ENCODE data around the gene GABARAP.

Gene GABARAP

GRCh38 chr17:7213895-7214299 is 28.4 kb downstream of the GABARAP start:
- CTCF ChIA-PET, result no interaction called here
- TF ChIP-seq CTCF (conservative IDR thresholded peaks at IDR 0.05; ENCODE audit: low read depth), result no peak
- DNase-seq (ENCODE audit: low spot score), result peak; percentile 73
- POLR2A ChIA-PET (ENCODE audit: low non-redundant PET), result no interaction called here
- peak overlapping the region; percentile 99 for H3K27ac ChIP-seq

DNA sequence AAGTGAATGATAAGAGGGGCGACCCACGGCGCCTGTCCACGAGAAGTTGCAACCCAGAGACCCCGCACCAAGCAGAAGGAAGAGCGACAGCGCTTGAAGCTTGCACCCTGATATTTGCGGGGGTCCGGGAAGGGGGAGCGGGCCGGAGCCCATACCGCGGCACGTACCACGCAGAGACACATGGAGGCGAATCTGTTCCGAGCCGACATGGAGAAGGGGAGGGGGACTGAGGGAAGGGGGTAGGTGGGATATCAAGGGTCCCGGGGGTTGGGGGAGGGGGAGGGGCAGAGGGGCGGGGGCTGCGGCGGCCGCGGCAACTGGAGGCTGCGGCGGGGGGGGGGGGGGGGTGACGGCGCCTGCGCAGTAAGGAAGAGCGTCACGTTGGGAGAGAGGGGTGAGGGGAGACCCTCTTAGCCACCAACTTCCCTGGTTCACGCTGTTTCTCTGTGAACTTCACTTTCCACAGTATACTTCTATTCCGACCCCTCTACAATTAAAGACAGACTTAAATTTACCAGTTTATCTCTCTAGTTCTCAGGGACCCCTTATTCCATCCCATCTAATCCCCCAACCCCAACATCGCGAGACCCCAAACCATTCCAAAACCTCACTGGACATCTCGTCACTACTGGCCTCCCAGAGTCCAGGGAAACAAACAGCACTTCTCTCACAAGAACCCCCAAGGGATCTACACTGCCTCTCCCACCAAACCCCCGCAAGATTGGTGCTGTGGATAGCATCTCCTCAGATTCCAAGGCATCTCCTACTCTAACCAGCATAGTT is 30.6 kb downstream of the GABARAP start:
- no peak overlapping the region for H3K27ac ChIP-seq
- no peak for DNase-seq (ENCODE audit: low spot score)
- ChIA-PET POLR2A (ENCODE audit: low non-redundant PET) (no interaction called here), CTCF (no interaction called here)
- no peak for TF ChIP-seq CTCF (conservative IDR thresholded peaks at IDR 0.05; ENCODE audit: low read depth)

DNA sequence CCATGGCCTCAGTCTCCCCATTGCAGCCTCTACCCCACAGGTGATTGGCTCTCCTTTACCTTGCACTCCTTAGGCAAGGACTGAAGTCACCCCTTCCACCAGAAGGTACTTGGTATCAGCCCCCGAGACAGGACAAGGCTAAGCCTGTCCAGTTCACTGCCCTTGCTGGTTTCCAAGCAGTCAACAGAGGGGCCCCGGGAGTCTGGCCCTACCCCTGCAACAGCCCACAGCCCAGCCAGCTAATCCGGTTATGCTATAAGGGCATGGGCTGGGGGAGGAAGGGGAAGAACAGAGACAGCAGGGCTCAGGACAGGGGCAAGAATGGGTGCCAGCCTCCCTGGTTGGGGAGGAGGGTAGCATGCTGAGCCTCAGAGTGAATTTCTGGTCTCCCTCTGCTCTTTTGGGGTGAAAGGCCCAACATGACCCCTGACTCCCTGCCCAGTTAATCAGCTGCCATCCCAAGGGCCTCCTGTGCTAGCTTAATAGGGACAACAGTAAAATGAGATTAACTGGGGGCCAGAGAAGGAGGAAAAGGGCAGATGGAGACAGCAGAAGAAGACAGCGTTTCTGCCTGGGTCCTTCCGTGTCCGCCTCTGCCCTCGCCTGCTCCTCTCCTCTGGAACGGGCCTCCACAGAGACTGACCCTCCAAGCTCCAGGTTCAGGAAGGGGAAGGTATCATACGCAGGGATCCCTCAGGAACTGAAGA is 33.3 kb downstream of the GABARAP start:
- no peak overlapping the region for H3K27ac ChIP-seq
- DNase-seq (ENCODE audit: low spot score), result no peak
- TF ChIP-seq CTCF (conservative IDR thresholded peaks at IDR 0.05; ENCODE audit: low read depth), result no peak
- ChIA-PET CTCF (interaction anchor here (0.7 to 1.1 kb wide), 2 partner anchors 157 to 184 kb away, joined by 3 read pairs; no protein-coding TSS in a partner anchor), POLR2A (ENCODE audit: low non-redundant PET) (no interaction called here)

DNA sequence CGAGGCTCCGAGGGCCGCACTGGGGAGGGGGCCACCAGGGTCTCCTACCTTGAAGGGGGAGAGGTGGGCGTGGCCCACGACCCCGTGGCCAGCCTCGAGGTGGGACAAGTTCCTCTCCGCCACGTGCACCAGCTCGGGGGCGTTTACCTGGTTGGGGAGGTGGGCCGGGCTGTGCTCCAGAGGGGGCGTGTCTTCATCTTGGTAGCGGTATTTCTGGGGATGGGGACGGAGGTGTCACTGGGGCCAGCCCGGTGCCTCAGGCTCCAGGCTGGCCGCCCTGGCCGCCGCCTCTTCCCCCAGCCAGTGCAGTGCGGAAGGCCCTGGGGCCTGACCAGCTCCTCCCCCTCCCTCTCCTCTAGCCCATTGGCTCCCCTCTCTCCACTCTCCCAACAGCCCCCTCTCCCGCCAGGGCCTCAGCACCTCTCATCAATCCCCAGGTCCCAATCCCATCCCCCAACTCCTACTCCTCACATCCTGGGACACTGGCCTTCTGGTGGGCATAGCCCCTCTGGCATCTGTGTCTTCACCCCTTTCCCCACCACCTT is 34.1 kb downstream of the GABARAP start:
- POLR2A ChIA-PET (ENCODE audit: low non-redundant PET), result no interaction called here
- no peak for TF ChIP-seq CTCF (conservative IDR thresholded peaks at IDR 0.05; ENCODE audit: low read depth)
- DNase-seq (ENCODE audit: low spot score), result no peak
- no peak overlapping the region for H3K27ac ChIP-seq
- CTCF ChIA-PET, result interaction anchor here (0.7 to 1.1 kb wide), 2 partner anchors 156 to 755 kb away, joined by 3 to 4 read pairs; no protein-coding TSS in a partner anchor

DNA sequence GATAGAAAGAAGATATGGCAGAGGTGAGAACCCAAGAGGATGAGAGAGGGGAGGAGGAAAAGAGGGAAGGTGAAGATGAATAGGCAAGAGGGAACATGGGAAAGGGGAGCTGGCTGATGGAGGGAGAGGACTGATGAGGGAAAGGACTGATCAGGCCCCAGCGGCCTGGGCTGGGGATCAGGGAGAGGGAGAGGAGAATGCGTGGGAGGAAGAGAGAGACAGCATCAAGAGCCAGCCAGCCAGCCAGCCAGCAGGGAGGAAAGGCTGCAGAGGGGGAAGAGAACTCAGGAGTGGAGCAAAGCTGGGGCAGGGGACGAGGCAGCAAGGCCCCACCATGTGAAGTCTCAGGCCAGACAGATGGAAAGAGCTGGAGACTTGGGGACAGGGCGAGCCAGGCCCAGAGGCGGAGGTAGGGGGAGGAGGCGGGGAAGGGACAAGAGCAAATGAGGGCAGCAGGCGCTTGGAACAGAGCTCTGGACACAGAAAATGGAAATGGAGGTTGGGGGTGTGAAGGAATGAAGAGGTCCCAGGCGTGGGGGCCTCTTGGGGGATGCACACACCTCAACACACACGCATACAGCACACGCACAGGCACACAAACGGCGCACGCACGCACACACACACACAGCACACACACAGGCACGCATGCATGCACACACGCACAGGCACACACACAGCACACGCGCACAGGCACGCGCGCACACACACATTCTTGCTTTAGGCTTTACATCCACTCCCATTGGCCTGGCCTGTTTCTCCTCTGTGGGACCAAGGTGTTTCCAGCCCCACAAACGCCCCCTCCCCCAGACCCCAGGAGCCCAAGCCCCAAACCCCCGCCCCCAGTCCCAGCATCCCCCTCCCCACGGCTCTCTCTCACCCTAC is 34.9 kb downstream of the GABARAP start:
- H3K27ac ChIP-seq, result peak overlapping the region; percentile 11
- DNase-seq (ENCODE audit: low spot score), result no peak
- TF ChIP-seq CTCF (conservative IDR thresholded peaks at IDR 0.05; ENCODE audit: low read depth), result no peak
- CTCF ChIA-PET, result interaction anchor here (0.7 to 0.8 kb wide), 2 partner anchors 15 to 754 kb away, joined by 3 to 4 read pairs; no protein-coding TSS in a partner anchor
- POLR2A ChIA-PET (ENCODE audit: low non-redundant PET), result no interaction called here

DNA sequence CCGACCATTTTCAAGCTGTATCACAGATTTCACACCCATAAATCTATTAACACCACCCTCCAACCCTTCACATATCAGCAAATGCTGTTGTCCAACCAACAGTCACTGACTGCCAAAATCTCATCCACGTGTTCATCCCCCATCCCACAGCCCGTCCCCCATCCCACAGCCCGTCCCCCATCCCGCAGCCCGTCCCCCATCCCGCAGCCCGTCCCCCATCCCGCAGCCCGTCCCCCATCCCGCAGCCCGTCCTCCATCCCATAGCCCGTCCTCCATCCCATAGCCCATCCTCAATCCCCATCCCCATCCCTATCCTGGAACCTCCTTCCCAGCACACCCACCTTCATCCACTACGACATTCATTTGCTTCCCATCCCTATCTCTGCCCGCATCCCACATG is 36.7 kb downstream of the GABARAP start:
- no peak for TF ChIP-seq CTCF (conservative IDR thresholded peaks at IDR 0.05; ENCODE audit: low read depth)
- ChIA-PET CTCF (interaction anchor here (0.6 kb wide), 1 partner anchor 71 kb away, joined by 3 read pairs; no protein-coding TSS in a partner anchor), POLR2A (ENCODE audit: low non-redundant PET) (no interaction called here)
- H3K27ac ChIP-seq, result peak overlapping the region; percentile 52
- DNase-seq (ENCODE audit: low spot score), result no peak

Data from RWPE1 (cell line).